ENCODE measurements around the gene REXO1. TPM values are rescaled to one million over a fixed set of nuclear protein-coding genes. Genes with fewer than 3 reads are reported as not detected.

REXO1 gene
- total and polyA plus RNA-seq, 2 of the 13 experiments (the other 11 are each of a cell fraction or from before 2014, with no cell fraction given): 5.0 to 11.2 TPM

- TF ChIP-seq, protein P1, sequence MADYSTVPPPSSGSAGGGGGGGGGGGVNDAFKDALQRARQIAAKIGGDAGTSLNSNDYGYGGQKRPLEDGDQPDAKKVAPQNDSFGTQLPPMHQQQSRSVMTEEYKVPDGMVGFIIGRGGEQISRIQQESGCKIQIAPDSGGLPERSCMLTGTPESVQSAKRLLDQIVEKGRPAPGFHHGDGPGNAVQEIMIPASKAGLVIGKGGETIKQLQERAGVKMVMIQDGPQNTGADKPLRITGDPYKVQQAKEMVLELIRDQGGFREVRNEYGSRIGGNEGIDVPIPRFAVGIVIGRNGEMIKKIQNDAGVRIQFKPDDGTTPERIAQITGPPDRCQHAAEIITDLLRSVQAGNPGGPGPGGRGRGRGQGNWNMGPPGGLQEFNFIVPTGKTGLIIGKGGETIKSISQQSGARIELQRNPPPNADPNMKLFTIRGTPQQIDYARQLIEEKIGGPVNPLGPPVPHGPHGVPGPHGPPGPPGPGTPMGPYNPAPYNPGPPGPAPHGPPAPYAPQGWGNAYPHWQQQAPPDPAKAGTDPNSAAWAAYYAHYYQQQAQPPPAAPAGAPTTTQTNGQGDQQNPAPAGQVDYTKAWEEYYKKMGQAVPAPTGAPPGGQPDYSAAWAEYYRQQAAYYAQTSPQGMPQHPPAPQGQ (CRISPR knock-in tag; IDR thresholded peaks at IDR 0.05; ENCODE audit: borderline replicate concordance): no peak
- no peak for TF ChIP-seq ZNF792 (CRISPR knock-in tag; IDR thresholded peaks at IDR 0.05)
- no peak for TF ChIP-seq RFXANK (CRISPR knock-in tag; IDR thresholded peaks at IDR 0.05)
- TF ChIP-seq ETV6 (CRISPR knock-in tag; conservative IDR thresholded peaks at IDR 0.05): no peak
- no peak for TF ChIP-seq ZNF746 (CRISPR knock-in tag; IDR thresholded peaks at IDR 0.05)
- peak; percentile 31; the same call in 1 of the 2 replicates for TF ChIP-seq FOXO1 (CRISPR knock-in tag; IDR thresholded peaks at IDR 0.05)
- no peak for TF ChIP-seq ZNF441 (CRISPR knock-in tag; IDR thresholded peaks at IDR 0.05; ENCODE audit: borderline replicate concordance)
- no peak for TF ChIP-seq KMT2A (CRISPR knock-in tag; IDR thresholded peaks at IDR 0.05)
- TF ChIP-seq IRF1 (CRISPR knock-in tag; IDR thresholded peaks at IDR 0.05; ENCODE audit: low read depth): no peak
- TF ChIP-seq ZBED4 (CRISPR knock-in tag; IDR thresholded peaks at IDR 0.05; ENCODE audit: borderline replicate concordance): no peak
- no peak for TF ChIP-seq ATF7 (IDR thresholded peaks at IDR 0.05)
- no peak for TF ChIP-seq ATF7 (CRISPR knock-in tag; IDR thresholded peaks at IDR 0.05)
- TF ChIP-seq CHD4 (IDR thresholded peaks at IDR 0.05; ENCODE audit: borderline replicate concordance, low read length): no peak
- TF ChIP-seq ZNF737 (CRISPR knock-in tag; IDR thresholded peaks at IDR 0.05; ENCODE audit: borderline replicate concordance): no peak
- no peak for TF ChIP-seq ZNF564 (CRISPR knock-in tag; IDR thresholded peaks at IDR 0.05)
- TF ChIP-seq, protein P2, sequence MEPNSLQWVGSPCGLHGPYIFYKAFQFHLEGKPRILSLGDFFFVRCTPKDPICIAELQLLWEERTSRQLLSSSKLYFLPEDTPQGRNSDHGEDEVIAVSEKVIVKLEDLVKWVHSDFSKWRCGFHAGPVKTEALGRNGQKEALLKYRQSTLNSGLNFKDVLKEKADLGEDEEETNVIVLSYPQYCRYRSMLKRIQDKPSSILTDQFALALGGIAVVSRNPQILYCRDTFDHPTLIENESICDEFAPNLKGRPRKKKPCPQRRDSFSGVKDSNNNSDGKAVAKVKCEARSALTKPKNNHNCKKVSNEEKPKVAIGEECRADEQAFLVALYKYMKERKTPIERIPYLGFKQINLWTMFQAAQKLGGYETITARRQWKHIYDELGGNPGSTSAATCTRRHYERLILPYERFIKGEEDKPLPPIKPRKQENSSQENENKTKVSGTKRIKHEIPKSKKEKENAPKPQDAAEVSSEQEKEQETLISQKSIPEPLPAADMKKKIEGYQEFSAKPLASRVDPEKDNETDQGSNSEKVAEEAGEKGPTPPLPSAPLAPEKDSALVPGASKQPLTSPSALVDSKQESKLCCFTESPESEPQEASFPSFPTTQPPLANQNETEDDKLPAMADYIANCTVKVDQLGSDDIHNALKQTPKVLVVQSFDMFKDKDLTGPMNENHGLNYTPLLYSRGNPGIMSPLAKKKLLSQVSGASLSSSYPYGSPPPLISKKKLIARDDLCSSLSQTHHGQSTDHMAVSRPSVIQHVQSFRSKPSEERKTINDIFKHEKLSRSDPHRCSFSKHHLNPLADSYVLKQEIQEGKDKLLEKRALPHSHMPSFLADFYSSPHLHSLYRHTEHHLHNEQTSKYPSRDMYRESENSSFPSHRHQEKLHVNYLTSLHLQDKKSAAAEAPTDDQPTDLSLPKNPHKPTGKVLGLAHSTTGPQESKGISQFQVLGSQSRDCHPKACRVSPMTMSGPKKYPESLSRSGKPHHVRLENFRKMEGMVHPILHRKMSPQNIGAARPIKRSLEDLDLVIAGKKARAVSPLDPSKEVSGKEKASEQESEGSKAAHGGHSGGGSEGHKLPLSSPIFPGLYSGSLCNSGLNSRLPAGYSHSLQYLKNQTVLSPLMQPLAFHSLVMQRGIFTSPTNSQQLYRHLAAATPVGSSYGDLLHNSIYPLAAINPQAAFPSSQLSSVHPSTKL (CRISPR knock-in tag; IDR thresholded peaks at IDR 0.05): no peak
- TF ChIP-seq XBP1 (CRISPR knock-in tag; IDR thresholded peaks at IDR 0.05): no peak
- TF ChIP-seq SETDB1 (CRISPR knock-in tag; IDR thresholded peaks at IDR 0.05; ENCODE audit: borderline replicate concordance): no peak
- no peak for TF ChIP-seq ZNF780A (CRISPR knock-in tag; IDR thresholded peaks at IDR 0.05)
- TF ChIP-seq ZKSCAN1 (IDR thresholded peaks at IDR 0.05; ENCODE audit: low read length): no peak
Observed at GRCh38 chr19:1847684-1848398, 442 bp downstream of the REXO1 start (continued).

Measured in HepG2 (cell line).